G401.6 (cell line): ENCODE results near the gene NAPSA.

ENCODE experiments used
- FAIRE-seq: peaks from 2 replicates; lab custom pipeline; 2012; peaks lifted over from hg19 to GRCh38; lab: Jason Lieb, UNC

NAPSA gene

GRCh38 chr19:50314724-50315708 is 50.4 kb downstream of the NAPSA start:
- no peak for FAIRE-seq

GRCh38 chr19:50313812-50314536 is 51.5 kb downstream of the NAPSA start:
- FAIRE-seq, result peak; percentile 21

- FAIRE-seq, result peak; percentile 19
Observed at GRCh38 chr19:50312967-50313811, 52.2 kb downstream of the NAPSA start.

GRCh38 chr19:50311723-50312635 is 53.5 kb downstream of the NAPSA start:
- peak; percentile 46 for FAIRE-seq

- no peak for FAIRE-seq
Observed at GRCh38 chr19:50310759-50311465, 54.5 kb downstream of the NAPSA start.

- no peak for FAIRE-seq
Observed at GRCh38 chr19:50309396-50310125, 55.9 kb downstream of the NAPSA start.

GRCh38 chr19:50308991-50309390 is 56.4 kb downstream of the NAPSA start:
- no peak for FAIRE-seq
